HepG2 (cell line): ENCODE data around the gene FAM181A. TPM values are rescaled to one million over a fixed set of nuclear protein-coding genes. Genes with fewer than 3 reads are reported as not detected.

Source experiments
- ATAC-seq: fragments of 200-7000 bp; cut with Tn5 transposase; 3 replicates; pipeline ENCODE4 v1.9.1; 2020; ENCODE audit warnings: mild to moderate bottlenecking, moderate library complexity
- BruUV-seq: library from RNA; stranded (reverse); fragments of 400-500 nt; replicated peaks from 2 replicates; lab custom pipeline; 2021; lab: Mats Ljungman, UMichigan
- CTCF ChIA-PET: fragments of 300-600 bp; formaldehyde crosslinking; extraction: SDS; loops from one replicate; lab custom pipeline; 2021; ENCODE audit warnings: low total read pairs, inconsistent platforms, low intra/inter-chr PET ratio; lab: Yijun Ruan, JAX
- POLR2A ChIA-PET: fragments of 350-600 bp; sonication (Branson Sonifier 250); formaldehyde crosslinking; loops from one replicate; lab custom pipeline; 2020; ENCODE audit warnings: antibody characterized with exemption, inconsistent platforms; lab: Yijun Ruan, JAX
- DNase-seq: peaks from one replicate; pipeline ENCODE4 v3.0.0-alpha.2; 2015; ENCODE audit warnings: low spot score
- FAIRE-seq: peaks from 3 replicates; lab custom pipeline; 2011; peaks lifted over from hg19 to GRCh38; lab: Jason Lieb, UNC
- H2AFZ ChIP-seq: one replicate; pipeline ENCODE4 v1.6.1; 2011; ENCODE audit warnings: low read length, inconsistent platforms
- H3K27ac ChIP-seq: fragments of 300-600 bp; 3 replicates; pipeline ENCODE4 v1.8.0; 2011; ENCODE audit warnings: mixed run types, mild to moderate bottlenecking, mixed read lengths, low read length, inconsistent platforms; ENCODE audit not compliant: insufficient read depth; ENCODE audit errors: extremely low read length
- H3K27me3 ChIP-seq, 2 experiments: fragments of 200-600 bp in 1 of 2; 2 replicates in 1 of 2; 3 replicates in 1 of 2; pipeline versions ENCODE4 v1.6.0 to v1.8.0; 2011; ENCODE audit warnings: low read length in 2 of 2, mild to moderate bottlenecking in 2 of 2, moderate library complexity in 2 of 2, inconsistent platforms in 1 of 2; ENCODE audit not compliant: insufficient read depth in 2 of 2, control insufficient read depth in 1 of 2
- H3K36me3 ChIP-seq, 2 experiments: fragments of 200-600 bp in 1 of 2; replicated peaks in 1 of 2; 2 replicates in 1 of 2; 3 replicates in 1 of 2; pipeline versions ENCODE4 v1.5.1 to v1.8.0; 2011; ENCODE audit warnings: low read length in 2 of 2, inconsistent platforms in 1 of 2; ENCODE audit not compliant: insufficient read depth in 2 of 2, control insufficient read depth in 1 of 2
- H3K4me1 ChIP-seq: 2 replicates; pipeline ENCODE4 v1.5.1; 2012; ENCODE audit warnings: low read length, inconsistent platforms; ENCODE audit not compliant: insufficient read depth
- H3K4me2 ChIP-seq: 2 replicates; pipeline ENCODE4 v1.6.0; 2011; ENCODE audit warnings: low read depth, low read length, inconsistent platforms
- H3K4me3 ChIP-seq, 3 experiments: fragments of 200-600 bp in 1 of 3; sonication (generic), shearing (Covaris generic) in 1 of 3; replicated peaks in 1 of 3; 2 replicates each; pipeline ENCODE4 v1.5.1; 2011 to 2016; ENCODE audit warnings: low read length in 3 of 3, inconsistent platforms in 2 of 3, low read depth in 2 of 3, mild to moderate bottlenecking in 2 of 3, control low read depth in 1 of 3, mixed read lengths in 1 of 3; ENCODE audit not compliant: insufficient read depth in 1 of 3
- H3K79me2 ChIP-seq: one replicate; pipeline ENCODE4 v1.6.1; 2011; ENCODE audit warnings: low read length, inconsistent platforms; ENCODE audit not compliant: insufficient read depth
- H3K9ac ChIP-seq: 2 replicates; pipeline ENCODE4 v1.6.0; 2011; ENCODE audit warnings: mild to moderate bottlenecking, low read depth, low read length, inconsistent platforms; ENCODE audit not compliant: insufficient read depth
- H3K9me3 ChIP-seq: 2 replicates; pipeline ENCODE4 v1.5.1; 2012; ENCODE audit warnings: mild to moderate bottlenecking, low read length
- H4K20me1 ChIP-seq: 2 replicates; pipeline ENCODE4 v1.6.0; 2011; ENCODE audit warnings: inconsistent platforms, mild to moderate bottlenecking, low read length, moderate library complexity; ENCODE audit not compliant: insufficient read depth
- BATF2 ChIP-seq: sonication (generic); formaldehyde crosslinking; IDR thresholded peaks from 2 replicates; pipeline ENCODE4 v1.8.0; 2022; ENCODE audit warnings: mild to moderate bottlenecking, missing genetic modification reagents, moderate library complexity
- MEIS1 ChIP-seq: sonication (generic); formaldehyde crosslinking; IDR thresholded peaks from 2 replicates; pipeline ENCODE4 v1.9.0; 2021; ENCODE audit warnings: mild to moderate bottlenecking, missing genetic modification reagents, moderate library complexity, borderline replicate concordance
- SP1 ChIP-seq, 2 experiments: fragments of 450-650 bp in 1 of 2; sonication (generic) in 1 of 2; formaldehyde crosslinking in 1 of 2; IDR thresholded peaks; 2 replicates each; pipeline versions ENCODE4 v1.4.0 to v1.6.1; 2016 to 2020; ENCODE audit warnings: missing genetic modification reagents in 1 of 2
- SSRP1 ChIP-seq: IDR thresholded peaks from 2 replicates; pipeline ENCODE4 v1.6.1; 2016; ENCODE audit warnings: control low read depth
- ZNF235 ChIP-seq: sonication (generic); formaldehyde crosslinking; IDR thresholded peaks from 2 replicates; pipeline ENCODE4 v1.8.1; 2023; ENCODE audit warnings: mild to moderate bottlenecking, missing genetic modification reagents, borderline replicate concordance
- ZNF326 ChIP-seq: sonication (generic); formaldehyde crosslinking; IDR thresholded peaks from 2 replicates; pipeline ENCODE4 v1.4.0; 2020; ENCODE audit warnings: missing genetic modification reagents, borderline replicate concordance
- ZNF572 ChIP-seq: sonication (generic); formaldehyde crosslinking; IDR thresholded peaks from 2 replicates; pipeline ENCODE4 v1.5.1; 2020; ENCODE audit warnings: mild to moderate bottlenecking, missing genetic modification reagents
- ZNF740 ChIP-seq: sonication (generic); formaldehyde crosslinking; IDR thresholded peaks from 2 replicates; pipeline ENCODE4 v1.4.0; 2020; ENCODE audit warnings: missing genetic modification reagents
- WGBS: methylation state at CpG from one replicate; pipeline ENCODE4 v1.1.6; 2017; ENCODE audit warnings: low lambda C conversion rate; 5-methylcytosine and 5-hydroxymethylcytosine counted together
- in situ Hi-C: cut with HindIII; loops from 2 replicates; pipeline ENCODE4 v1.10.0; 2017; ENCODE audit warnings: low pct_unique_long_range_greater_than_20kb; ENCODE audit not compliant: extremely low pct_ligation_motif_present
- intact Hi-C: fragments of 100-400 bp; cut with micrococcal nuclease; formaldehyde crosslinking; loops from one replicate; pipeline ENCODE4 v1.10.0; 2022; ENCODE audit not compliant: unreplicated experiment
- polyA plus RNA-seq, 8 experiments: library from polyadenylated mRNA; depleted of rRNA in 3 of 8; stranded (reverse) in 7 of 8; unstranded in 1 of 8; fragments of >200 nt; fragmentation: Illumina TruSeq in 4 of 8; extraction: Trizol in 4 of 8; gene quantifications; 2 replicates each; pipeline versions ENCODE4 v1.2.1 to v1.2.3, GENCODE V29; 2011 to 2016; ENCODE audit warnings: low read depth in 4 of 8, missing spikeins in 1 of 8, mixed read lengths in 1 of 8; ENCODE audit not compliant: insufficient read depth in 1 of 8
- total RNA-seq, 5 experiments: library from RNA; depleted of rRNA; stranded (reverse); fragments of >200 nt; fragmentation: Illumina TruSeq; extraction: Trizol; gene quantifications; 2 replicates each; pipeline ENCODE4 v1.2.3, GENCODE V29; 2016; ENCODE audit warnings: low read depth in 1 of 5
- TF ChIP-seq, protein P1 (sequence below): sonication (generic); formaldehyde crosslinking; IDR thresholded peaks from 2 replicates; pipeline ENCODE4 v1.8.1; 2023; ENCODE audit warnings: mild to moderate bottlenecking, missing genetic modification reagents
- TF ChIP-seq, protein P2 (sequence below): sonication (generic); formaldehyde crosslinking; IDR thresholded peaks from 2 replicates; pipeline ENCODE4 v1.4.0; 2020; ENCODE audit warnings: missing genetic modification reagents, borderline replicate concordance
- TF ChIP-seq, protein P3 (sequence below): sonication (generic); formaldehyde crosslinking; IDR thresholded peaks from 2 replicates; pipeline ENCODE4 v1.5.1; 2020; ENCODE audit warnings: missing genetic modification reagents, mild to moderate bottlenecking, borderline replicate concordance

FAM181A gene
- total and polyA plus RNA-seq, 2 of the 13 experiments (the other 11 are each of a cell fraction or from before 2014, with no cell fraction given), result 1.1 to 1.5 TPM

DNA sequence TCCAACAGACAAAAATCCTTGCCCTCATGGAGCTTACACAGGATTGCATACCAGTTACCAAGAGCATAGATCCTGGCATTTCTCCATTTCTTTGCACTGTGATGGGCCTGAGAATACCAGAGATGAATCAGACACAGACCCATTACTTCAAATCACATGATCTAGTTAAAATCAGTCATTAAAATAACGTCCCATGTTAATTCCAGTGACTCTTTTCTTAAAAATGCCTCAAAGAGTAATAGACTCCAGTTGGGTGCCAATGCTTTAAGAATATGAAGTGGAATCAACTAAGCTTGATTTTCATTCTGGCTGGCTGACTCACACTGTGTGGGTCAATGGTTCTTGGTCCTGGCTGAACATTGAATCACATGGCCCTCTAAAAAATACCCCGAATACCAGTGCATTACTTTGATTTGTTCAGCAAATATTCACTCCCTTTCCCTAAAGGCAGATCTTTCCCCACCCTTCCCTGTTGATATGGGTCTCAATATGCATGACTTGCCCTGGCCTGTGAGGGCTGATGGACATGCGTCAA is 38.2 kb downstream of the FAM181A start:
- BruUV-seq, result no TSS peak
- Histone ChIP-seq H4K20me1 (no peaks in the 10 kb centered on the region), H3K4me3 (no peak overlapping the region), H3K27me3 (0 out of 5 replicates have a peak, but pooled peaks cover 1 to 6% of the 10 kb centered on the region in 2 experiments), H3K9ac (no peak overlapping the region), H3K9me3 (no peaks in the 10 kb centered on the region), H3K79me2 (no peaks in the 10 kb centered on the region), H3K4me1 (peaks cover 49% of the 10 kb centered on the region), H3K27ac (no peak overlapping the region), H2AFZ (no peak overlapping the region), H3K4me2 (no peak overlapping the region), H3K36me3 (no peaks in the 10 kb centered on the region)
- intact Hi-C loops, result no loop called here
- ATAC-seq (no peak; the same call in 2 of the 3 replicates), DNase-seq (peak; percentile 38), FAIRE-seq (no peak)
- in situ Hi-C loops, result no loop called here
- WGBS, result 15% methylated on average over 3 of the region's 3 CpGs
- ChIA-PET POLR2A (interaction anchor here (1.0 to 1.6 kb wide), 5 partner anchors 8 to 423 kb away, joined by 3 to 5 read pairs (median 3); partner anchors contain the start of gene SERPINA1), CTCF (no interaction called here)
- TF ChIP-seq, protein P1, sequence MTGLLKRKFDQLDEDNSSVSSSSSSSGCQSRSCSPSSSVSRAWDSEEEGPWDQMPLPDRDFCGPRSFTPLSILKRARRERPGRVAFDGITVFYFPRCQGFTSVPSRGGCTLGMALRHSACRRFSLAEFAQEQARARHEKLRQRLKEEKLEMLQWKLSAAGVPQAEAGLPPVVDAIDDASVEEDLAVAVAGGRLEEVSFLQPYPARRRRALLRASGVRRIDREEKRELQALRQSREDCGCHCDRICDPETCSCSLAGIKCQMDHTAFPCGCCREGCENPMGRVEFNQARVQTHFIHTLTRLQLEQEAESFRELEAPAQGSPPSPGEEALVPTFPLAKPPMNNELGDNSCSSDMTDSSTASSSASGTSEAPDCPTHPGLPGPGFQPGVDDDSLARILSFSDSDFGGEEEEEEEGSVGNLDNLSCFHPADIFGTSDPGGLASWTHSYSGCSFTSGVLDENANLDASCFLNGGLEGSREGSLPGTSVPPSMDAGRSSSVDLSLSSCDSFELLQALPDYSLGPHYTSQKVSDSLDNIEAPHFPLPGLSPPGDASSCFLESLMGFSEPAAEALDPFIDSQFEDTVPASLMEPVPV (CRISPR knock-in tag), result no peak
- TF ChIP-seq, protein P2, sequence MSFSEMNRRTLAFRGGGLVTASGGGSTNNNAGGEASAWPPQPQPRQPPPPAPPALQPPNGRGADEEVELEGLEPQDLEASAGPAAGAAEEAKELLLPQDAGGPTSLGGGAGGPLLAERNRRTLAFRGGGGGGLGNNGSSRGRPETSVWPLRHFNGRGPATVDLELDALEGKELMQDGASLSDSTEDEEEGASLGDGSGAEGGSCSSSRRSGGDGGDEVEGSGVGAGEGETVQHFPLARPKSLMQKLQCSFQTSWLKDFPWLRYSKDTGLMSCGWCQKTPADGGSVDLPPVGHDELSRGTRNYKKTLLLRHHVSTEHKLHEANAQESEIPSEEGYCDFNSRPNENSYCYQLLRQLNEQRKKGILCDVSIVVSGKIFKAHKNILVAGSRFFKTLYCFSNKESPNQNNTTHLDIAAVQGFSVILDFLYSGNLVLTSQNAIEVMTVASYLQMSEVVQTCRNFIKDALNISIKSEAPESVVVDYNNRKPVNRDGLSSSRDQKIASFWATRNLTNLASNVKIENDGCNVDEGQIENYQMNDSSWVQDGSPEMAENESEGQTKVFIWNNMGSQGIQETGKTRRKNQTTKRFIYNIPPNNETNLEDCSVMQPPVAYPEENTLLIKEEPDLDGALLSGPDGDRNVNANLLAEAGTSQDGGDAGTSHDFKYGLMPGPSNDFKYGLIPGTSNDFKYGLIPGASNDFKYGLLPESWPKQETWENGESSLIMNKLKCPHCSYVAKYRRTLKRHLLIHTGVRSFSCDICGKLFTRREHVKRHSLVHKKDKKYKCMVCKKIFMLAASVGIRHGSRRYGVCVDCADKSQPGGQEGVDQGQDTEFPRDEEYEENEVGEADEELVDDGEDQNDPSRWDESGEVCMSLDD (CRISPR knock-in tag), result no peak
- TF ChIP-seq ZNF572 (no peak), ZNF235 (CRISPR knock-in tag) (no peak), BATF2 (CRISPR knock-in tag) (no peak), MEIS1 (no peak), SSRP1 (no peak), ZNF740 (CRISPR knock-in tag) (no peak), SP1 (IDR thresholded peaks at IDR 0.05) (no peak), SP1 (CRISPR knock-in tag; IDR thresholded peaks at IDR 0.05) (no peak), ZNF326 (no peak)
- TF ChIP-seq, protein P3, sequence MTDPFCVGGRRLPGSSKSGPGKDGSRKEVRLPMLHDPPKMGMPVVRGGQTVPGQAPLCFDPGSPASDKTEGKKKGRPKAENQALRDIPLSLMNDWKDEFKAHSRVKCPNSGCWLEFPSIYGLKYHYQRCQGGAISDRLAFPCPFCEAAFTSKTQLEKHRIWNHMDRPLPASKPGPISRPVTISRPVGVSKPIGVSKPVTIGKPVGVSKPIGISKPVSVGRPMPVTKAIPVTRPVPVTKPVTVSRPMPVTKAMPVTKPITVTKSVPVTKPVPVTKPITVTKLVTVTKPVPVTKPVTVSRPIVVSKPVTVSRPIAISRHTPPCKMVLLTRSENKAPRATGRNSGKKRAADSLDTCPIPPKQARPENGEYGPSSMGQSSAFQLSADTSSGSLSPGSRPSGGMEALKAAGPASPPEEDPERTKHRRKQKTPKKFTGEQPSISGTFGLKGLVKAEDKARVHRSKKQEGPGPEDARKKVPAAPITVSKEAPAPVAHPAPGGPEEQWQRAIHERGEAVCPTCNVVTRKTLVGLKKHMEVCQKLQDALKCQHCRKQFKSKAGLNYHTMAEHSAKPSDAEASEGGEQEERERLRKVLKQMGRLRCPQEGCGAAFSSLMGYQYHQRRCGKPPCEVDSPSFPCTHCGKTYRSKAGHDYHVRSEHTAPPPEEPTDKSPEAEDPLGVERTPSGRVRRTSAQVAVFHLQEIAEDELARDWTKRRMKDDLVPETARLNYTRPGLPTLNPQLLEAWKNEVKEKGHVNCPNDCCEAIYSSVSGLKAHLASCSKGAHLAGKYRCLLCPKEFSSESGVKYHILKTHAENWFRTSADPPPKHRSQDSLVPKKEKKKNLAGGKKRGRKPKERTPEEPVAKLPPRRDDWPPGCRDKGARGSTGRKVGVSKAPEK (CRISPR knock-in tag), result no peak
